Measurements from ENCODE around the gene WDR1.

WDR1 gene

DNA sequence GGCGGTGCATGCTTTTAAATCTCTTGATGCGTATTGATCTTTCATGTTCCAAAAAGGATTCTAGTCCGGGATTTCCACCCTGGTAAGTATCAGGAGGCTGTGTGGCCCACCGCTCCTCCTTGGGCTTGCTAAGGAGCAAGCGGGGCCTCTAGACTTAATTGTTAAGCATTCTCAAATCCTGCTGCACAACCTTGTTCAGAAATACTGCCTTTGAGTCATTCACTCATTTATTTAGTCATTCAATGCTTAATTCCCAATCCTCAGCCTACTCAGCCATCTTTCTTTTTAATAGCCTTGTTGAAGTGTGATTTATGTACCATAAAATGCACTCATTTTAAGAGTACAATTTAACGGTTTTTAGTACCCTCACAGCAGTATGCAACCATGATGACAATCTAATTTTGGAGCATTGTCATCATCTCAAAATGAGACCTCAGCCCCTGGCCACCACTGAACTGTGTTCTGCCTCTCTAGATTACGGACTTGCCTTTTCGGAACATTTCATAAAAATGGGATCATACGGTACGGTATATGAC, 79.7 kb downstream of the WDR1 start:
- TF ChIP-seq ZNF274 (IDR thresholded peaks at IDR 0.05; ENCODE audit: low read depth, low read length): no peak
- H3K4me3 ChIP-seq (ENCODE audit: low read length): no peak overlapping the region

- H3K4me3 ChIP-seq (ENCODE audit: low read length): no peak overlapping the region
- TF ChIP-seq ZNF274 (IDR thresholded peaks at IDR 0.05; ENCODE audit: low read depth, low read length): no peak
These were observed 81.5 kb downstream of the WDR1 start for GRCh38 chr4:10035130-10035529.

DNA sequence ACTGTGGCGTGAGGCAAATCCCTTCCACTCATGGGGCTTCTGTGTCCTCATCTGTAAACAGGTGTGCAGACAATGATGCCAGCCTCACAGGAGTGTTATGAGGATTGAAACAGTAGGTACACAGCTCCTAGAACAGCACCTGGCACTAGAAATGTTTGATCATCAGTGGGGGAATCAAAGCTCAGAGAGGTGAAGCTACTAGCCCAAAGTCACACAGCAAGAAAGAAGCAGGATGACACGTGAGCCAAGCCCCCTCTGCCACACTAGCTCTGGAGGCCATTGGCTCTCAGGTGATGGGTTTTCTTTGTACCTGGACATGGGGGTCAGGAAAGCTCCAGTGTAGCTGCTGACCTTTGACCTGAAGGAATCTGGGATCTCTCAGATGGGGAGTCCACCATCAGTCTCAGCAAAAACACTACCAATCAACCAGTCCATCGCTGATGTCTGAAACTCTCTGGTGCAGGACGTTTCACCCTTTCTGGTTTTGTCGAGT, 81.9 kb downstream of the WDR1 start:
- no peak for TF ChIP-seq ZNF274 (IDR thresholded peaks at IDR 0.05; ENCODE audit: low read depth, low read length)
- no peak overlapping the region for H3K4me3 ChIP-seq (ENCODE audit: low read length)

GRCh38 chr4:10034136-10034535, 82.5 kb downstream of the WDR1 start:
- no peak for TF ChIP-seq ZNF274 (IDR thresholded peaks at IDR 0.05; ENCODE audit: low read depth, low read length)
- no peak overlapping the region for H3K4me3 ChIP-seq (ENCODE audit: low read length)

GRCh38 chr4:10033191-10033881, 83.3 kb downstream of the WDR1 start:
- no peak overlapping the region for H3K4me3 ChIP-seq (ENCODE audit: low read length)
- no peak for TF ChIP-seq ZNF274 (IDR thresholded peaks at IDR 0.05; ENCODE audit: low read depth, low read length)

GRCh38 chr4:10032625-10033024, 84.0 kb downstream of the WDR1 start:
- no peak for TF ChIP-seq ZNF274 (IDR thresholded peaks at IDR 0.05; ENCODE audit: low read depth, low read length)
- no peak overlapping the region for H3K4me3 ChIP-seq (ENCODE audit: low read length)

DNA sequence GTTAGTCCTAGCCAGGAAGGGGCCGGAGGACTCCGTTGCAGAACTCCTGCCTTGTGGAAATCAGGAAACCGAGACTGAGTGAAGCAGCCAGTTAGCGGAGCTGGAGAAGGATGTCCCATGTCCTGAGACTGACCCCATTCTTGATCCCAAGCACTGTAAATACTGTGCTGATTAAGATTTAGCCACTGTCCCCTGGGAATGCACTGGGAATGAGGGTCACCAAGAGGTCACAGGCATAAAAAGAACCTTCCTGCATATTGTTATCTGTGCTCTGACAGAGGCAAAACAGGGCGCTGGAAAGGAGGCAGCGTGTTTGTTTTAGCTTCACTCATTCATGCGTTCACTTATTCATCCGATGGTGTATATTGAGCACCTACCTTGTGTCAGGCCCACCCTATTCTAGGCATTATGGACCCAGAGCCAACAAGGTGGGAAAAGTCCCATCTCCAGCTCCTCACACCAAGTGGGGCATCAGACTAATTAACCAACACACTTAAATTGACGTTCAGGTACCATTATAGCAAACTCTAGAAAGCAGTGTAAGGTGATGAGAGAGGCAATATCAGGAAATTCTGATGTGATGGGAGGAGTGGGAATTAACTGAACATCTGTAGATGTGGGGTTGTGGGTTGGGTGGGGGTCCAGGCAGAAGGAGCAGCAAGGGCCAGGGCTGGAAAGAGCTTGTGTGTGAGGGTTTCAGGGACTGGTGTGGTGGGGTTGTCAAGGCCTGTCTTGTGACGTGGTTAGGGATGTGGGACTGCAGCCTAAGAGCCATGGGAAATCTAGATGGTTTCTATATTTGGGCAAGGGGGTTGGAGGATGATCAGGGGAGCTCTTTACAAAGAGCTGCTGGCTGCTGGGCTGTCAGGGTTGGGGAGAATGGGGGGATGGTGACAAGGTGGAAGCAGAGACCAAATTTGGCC, 84.7 kb downstream of the WDR1 start:
- no peak for TF ChIP-seq ZNF274 (IDR thresholded peaks at IDR 0.05; ENCODE audit: low read depth, low read length)

GRCh38 chr4:10030972-10031667, 85.5 kb downstream of the WDR1 start:
- H3K4me3 ChIP-seq (ENCODE audit: low read length): no peak overlapping the region
- TF ChIP-seq ZNF274 (IDR thresholded peaks at IDR 0.05; ENCODE audit: low read depth, low read length): no peak

More for the DNA sequence above, 84.7 kb downstream of the WDR1 start:
- H3K4me3 ChIP-seq (ENCODE audit: low read length): no peak overlapping the region

- no peak overlapping the region for H3K4me3 ChIP-seq (ENCODE audit: low read length)
These were observed 87.2 kb downstream of the WDR1 start for GRCh38 chr4:10029403-10029802.

DNA sequence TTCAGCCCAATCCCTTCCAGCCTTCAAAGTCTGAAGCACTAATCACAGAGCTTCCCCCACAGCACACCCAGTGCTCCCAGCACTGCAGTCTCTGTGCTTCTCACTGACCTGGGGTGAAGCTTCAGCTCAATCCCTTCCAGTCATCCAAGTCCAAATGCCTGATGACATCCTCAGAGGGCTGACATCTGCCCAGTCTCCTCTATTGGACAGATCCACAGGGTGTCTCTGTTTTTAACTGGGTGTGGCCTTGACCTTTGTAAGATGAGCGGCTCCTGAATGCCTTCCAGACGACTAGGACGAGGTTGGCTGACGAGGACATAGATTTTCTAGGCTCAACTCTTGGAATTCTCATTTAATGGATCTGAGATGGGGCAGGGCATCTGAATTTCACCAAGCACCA, 87.7 kb downstream of the WDR1 start:
- no peak overlapping the region for H3K4me3 ChIP-seq (ENCODE audit: low read length)
- TF ChIP-seq ZNF274 (IDR thresholded peaks at IDR 0.05; ENCODE audit: low read depth, low read length): no peak

More at GRCh38 chr4:10029403-10029802, 87.2 kb downstream of the WDR1 start:
- TF ChIP-seq ZNF274 (IDR thresholded peaks at IDR 0.05; ENCODE audit: low read depth, low read length): no peak

DNA sequence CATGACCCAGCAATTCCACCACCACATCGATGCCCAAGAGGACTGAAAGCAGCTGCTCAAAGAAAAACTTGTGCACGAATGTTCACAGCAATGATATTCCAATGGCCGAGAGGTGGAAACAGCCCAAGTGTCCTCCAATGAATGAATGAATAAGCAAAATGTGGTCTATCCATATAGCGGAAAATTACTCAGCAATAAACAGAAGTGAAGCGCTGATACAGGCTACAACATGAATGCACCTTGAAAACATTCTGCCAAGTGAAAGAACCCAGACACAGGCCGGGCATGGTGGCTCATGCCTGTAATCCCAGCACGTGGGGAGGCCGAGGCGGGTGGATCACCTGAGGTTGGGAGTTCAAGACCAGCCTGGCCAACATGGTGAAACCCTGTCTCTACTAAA, 90.1 kb downstream of the WDR1 start:
- no peak overlapping the region for H3K4me3 ChIP-seq (ENCODE audit: low read length)
- no peak for TF ChIP-seq ZNF274 (IDR thresholded peaks at IDR 0.05; ENCODE audit: low read depth, low read length)

GRCh38 chr4:10025230-10025806, 91.3 kb downstream of the WDR1 start:
- no peak overlapping the region for H3K4me3 ChIP-seq (ENCODE audit: low read length)
- TF ChIP-seq ZNF274 (IDR thresholded peaks at IDR 0.05; ENCODE audit: low read depth, low read length): no peak
